ENCODE measurements around the gene KCNG1.

The KCNG1 gene

GRCh38 chr20:50953821-50954220, 69.1 kb downstream of the KCNG1 start:
- DNase-seq (ENCODE audit: low read depth in 2 of 2): no peak

Measured in activated CD8-positive, alpha-beta memory T cell treated with anti-CD3 and anti-CD28 coated beads for 4 hours (primary cell).